Middle frontal gyrus (tissue), 1 donor: Measurements from ENCODE around the gene ZNF232.
A peak's percentile ranks its signal among the peaks of the same experiment; 100 is the strongest.
"Not testable (repeated sequence)": the region's sequence is repeated elsewhere in the genome, so short reads cannot be mapped to it uniquely, and the experiment has no call there.

Experiments used
- DNase-seq: peaks from one replicate; pipeline ENCODE4 v3.0.0-alpha.2; 2015; ENCODE audit warnings: low spot score; ENCODE audit errors: extremely low spot score

ZNF232 gene

DNA sequence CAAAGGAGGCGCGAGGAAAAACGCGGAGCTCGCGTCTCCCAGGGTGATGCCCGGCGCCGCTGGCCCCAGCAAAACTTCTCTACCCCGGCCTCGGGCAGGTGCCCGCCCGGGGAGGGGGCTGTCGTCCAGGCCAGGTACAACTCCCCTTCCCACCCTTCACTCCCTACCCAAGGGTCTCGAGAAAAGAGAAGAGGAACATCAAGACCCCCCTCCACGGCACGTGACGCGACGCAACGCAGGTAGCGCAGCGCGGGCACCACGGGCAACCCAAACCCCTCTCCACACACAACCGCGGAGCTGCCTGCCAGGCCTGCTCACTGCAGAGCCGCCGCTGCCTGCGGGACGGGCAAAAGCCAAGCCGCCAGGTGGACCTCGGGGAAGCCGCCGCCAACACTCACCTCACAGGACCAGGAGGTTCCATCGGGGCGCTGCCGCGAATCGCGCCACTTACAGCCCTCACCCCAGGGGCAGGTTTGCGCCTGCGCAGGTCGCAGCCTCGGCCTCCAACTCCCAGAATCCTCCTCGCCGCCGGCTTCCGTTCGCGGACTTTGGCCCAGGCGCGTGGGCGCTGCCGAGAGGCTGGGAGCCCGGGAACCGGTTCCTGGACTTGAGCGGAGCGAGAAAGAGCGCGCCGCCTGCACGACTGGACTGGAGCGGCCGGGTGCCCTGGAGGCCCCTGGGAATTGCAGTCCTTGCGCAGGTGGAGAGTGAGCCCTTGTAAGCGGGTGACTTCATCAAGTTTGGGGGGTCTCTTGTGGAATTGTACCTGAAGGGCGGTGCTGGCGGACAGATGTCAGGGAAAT, at the start of gene ZNF232:
Gene ZNF232 (minus strand): TSS at position 477 of the 803 bp plus-strand sequence. CDS start 56 bp downstream, at position 421.
- peak; percentile 88 for DNase-seq

DNA sequence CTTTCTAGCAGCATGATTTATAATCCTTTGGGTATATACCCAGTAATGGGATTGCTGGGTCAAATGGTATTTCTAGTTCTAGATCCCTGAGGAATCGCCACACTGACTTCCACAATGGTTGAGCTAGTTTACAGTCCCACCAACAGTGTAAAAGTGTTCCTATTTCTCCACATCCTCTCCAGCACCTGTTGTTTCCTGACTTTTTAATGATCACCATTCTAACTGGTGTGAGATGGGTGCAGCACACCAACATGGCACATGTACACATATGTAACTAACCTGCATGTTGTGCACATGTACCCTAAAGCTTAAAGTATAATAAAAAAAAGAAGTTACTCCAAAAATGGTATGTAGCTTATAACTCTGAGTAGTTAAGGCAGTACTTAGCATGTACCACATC, 49.0 kb upstream of the ZNF232 start:
- not testable (repeated sequence) for DNase-seq

DNA sequence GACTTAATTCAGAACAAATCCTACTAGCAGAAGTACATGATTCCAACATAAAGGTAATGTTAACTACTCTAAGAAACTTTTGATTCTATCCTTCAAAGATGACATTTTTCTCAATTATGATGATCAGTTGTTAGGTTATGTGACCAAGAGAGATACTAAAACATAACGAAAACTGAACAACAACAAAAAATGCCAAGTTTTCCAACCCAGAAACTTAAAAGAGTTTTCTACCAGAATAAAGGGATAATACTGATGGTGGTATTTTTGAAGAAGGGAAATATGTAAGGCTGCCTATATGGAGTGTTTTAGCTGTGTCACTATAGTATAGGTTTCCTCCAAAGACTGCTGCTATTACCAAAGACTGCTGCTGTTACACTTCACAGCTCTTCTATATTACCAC, 34.4 kb upstream of the ZNF232 start:
- DNase-seq = not testable (repeated sequence)

DNA sequence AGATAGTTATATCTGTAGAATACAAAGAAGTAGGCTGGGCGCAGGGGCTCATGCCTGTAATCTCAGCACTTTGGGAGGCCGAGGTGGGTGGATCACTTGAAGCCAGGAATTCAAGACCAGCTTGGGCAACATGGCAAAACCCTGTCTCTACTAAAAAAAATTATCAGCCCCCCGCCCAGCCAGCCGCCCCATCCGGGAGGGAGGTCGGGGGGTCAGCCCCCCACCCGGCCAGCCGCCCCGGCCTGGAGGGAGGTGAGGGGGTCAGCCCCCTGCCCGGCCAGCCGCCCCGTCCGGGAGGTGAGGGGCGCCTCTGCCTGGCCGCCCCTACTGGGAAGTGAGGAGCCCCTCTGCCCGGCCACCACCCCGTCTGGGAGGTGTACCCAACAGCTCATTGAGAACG, 31.2 kb upstream of the ZNF232 start:
- DNase-seq = not testable (repeated sequence)

DNA sequence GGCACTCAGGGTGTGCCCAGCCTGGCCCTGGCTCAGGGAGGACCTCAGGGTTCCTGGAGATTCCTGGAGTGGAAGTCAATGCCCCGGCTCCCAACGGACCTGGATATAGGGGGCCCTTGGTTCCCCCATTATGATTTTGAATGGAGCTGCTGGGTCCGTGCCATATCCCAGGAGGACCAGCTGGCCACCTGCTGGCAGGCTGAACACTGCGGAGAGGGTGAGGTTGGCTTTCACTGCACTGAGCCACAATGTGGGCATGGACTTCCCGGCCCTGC, 27.7 kb upstream of the ZNF232 start:
- DNase-seq = no peak

DNA sequence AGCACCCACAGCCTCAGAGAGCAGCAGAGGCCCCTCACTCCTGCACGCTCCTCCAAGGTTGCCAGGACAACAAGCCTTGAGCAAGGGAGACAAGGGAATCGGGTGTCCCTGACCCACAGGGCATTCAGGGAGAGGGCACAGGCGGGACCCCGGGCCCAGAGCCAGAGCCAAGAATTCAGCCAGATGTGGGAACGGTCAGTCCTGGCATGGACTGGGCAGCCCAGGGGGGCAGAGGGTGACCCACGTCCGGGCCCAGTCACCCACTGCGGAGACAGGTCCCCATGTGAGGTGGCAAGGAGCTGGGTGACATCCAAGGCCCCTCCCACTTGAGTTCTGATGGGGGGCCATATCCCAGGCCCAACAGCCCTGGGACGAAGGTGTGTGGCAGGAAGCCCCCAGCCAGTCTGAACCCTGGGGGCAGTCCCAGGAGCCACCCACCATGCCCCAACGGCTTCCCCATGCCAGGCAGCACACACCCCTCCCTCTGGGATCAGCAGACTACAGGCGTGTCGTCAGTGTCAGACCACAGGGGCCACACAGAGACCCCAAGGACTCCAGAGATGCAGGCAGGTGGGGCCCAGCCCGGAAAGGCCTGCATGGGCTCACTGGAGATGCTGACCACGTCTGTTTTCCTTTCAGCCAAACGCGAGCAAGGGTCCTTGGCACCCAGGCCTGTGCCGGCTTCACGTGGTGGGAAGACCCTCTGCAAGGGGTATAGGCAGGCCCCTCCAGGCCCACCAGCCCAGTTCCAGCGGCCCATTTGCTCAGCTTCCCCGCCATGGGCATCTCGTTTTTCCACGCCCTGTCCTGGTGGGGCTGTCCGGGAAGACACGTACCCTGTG, 27.2 kb upstream of the ZNF232 start:
- no peak for DNase-seq

DNA sequence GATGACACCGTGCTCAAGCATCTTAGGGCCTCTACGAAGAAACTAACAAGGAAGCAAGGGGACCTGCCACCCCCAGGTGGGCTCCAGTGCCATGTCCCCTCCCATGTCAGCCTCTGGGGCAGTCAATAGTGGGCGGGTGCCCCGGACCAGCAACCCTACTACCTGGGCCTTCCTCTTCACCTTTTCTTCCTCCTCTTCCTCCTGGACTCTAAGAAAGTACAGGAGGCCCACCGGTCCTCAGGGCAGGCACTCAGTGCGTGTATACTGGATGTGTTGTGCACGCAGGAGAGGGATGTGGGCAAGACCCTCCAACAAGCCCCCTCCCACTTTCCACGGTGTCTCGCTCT, 26.5 kb upstream of the ZNF232 start:
- DNase-seq = not testable (repeated sequence)

DNA sequence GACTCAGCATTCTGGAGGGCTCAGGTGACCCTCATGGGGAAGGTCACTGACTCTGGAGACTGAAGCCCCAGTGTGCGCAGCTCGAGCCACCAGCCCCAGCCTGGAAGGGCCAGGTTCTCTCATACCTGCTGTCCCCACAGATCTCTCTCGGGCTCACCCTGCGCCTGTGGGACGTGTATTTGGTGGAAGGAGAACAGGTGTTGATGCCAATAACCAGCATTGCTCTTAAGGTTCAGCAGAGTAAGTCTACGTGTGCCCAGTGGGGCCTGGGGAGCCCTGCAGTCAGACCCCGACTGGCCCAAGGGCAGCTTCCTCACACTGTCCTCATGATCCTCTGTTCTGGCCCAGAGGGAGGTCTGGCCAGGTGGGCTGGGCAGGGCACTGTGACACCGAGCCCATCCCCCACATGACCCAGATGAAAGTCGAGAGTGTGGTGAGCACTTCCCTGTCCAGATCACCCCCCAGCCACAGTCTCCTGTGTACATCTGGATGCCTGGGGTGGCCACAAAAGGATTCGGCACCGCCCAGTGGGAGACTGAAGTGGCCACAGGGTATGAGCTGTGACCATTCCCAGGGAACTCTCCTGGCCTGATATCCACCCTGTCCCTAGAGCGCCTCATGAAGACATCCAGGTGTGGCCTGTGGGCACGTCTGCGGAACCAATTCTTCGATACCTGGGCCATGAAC, 26.0 kb upstream of the ZNF232 start:
- not testable (repeated sequence) for DNase-seq

DNA sequence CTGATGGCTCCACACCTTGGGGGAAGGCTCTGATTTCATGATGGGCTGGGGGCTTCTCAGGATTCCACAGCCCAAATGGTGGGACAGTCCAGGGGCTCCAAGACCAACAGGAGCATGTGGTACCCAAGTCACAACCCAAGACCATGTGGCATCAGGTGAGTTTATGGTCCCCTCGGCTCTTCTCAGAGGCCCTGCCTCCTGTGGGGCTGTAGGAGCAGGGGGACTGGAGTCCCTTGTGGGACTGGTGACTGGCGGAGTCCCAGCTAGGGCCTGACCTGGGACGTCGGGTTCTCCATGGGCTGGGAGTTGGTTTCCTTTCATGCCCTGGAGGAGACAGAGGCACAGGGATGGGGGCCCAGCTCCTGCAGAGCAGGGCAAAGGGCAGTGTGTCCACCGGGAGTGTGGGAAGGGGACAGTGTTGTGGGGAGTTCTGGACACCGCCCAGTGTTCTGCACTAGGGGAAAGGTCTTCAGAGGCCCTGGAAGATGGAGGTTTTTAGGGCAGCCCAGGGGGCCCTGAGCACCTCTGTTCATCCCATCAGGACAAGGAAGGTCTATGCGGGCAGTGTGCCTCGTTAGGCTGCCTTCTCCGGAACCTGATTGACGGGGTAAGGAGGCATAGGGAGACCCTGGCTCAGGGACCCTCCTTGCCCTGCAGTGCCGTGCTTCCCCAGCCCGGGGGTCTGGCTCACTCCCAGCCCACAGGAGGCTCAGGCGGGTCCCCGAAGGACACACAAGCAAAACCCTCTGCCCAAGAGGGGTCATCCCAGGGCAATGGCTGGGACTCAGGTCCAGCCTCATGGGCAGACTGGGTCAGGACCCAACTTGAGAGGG, 25.1 kb upstream of the ZNF232 start:
- not testable (repeated sequence) for DNase-seq

DNA sequence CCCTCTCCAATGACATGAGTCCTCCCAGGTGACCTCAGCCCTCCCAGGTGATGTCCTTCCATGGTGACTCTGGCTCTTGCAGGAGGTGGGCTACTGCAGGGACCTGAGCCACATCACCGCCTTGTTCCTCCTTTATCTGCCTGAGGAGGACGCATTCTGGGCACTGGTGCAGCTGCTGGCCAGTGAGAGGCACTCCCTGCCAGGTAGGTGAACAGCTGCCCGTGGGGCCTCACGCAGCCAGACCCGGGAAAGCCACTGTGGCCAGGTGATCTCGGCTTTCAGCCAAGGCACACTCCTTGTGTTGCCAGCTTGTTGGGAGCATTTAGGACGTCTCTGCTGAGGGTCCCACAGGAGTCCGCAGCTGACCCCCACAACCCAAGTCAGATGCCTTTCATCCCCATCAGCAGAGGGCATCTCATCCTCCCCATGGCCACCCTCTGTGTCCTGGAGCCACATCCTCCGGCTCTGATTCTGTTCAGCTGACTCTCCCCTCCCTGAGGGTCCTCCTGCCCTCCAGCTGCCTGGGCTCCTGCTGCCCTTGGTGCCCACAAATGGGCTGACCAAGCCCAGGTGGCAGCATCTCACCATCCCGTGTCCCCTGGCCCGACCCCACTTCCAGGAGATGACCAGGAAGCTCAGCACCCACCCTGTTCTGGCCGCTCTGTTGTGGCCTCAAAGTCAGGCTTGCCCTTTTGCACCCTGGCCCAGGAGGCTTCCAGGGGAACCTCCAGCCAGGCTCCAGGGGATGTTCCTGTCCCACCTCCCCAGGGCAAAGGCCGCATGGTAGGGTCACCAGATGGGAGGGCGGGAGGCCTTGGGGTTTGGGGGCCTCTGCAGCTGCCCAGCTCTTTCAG, 24.3 kb upstream of the ZNF232 start:
- no peak for DNase-seq

DNA sequence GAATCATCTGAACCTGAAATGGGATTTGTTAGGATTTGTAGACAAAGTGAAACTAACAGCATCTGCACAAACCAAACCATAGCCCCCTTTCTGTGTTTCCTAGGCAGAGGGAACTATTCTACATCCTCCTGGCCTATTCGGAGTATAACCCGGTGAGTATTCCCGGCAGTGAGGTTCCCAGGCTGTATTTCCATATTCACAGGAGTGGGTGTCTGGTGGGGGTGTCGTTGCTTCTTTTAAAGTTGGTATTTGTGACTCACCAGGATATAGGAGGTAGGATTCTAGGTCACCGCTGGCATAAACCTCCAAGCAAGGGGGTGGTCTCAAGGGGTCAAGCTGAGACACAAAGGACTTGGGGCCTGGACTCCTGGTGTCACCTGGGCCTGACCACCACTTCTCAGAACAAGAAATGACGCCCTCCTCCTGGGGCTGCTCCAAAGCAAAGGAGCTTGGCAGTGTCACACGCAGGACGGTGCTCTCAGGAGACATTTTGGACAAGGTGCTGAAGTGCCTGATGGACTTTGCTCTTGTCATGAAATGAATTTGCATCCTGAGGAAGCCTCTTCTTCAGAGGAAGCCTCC, 23.5 kb upstream of the ZNF232 start:
- DNase-seq = not testable (repeated sequence)

DNA sequence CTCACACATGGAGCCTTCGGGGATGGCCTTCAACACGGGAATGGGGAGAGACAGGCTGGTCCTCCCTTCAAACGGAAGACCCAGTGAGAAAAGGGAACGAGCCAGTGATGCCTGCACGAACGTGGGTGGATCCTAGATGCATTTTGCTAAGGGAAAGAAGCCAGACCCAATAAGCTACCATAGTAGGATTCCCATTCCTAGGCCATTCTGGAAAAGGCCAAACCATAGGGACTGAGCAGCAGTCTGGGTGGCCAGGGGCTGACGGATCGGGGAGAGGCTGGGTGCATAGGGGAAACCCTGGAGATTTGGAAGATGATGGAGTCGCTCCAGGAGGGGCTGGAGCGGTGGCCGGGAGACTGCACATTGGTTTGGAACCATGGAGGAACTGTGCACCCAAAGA, 22.9 kb upstream of the ZNF232 start:
- not testable (repeated sequence) for DNase-seq

DNA sequence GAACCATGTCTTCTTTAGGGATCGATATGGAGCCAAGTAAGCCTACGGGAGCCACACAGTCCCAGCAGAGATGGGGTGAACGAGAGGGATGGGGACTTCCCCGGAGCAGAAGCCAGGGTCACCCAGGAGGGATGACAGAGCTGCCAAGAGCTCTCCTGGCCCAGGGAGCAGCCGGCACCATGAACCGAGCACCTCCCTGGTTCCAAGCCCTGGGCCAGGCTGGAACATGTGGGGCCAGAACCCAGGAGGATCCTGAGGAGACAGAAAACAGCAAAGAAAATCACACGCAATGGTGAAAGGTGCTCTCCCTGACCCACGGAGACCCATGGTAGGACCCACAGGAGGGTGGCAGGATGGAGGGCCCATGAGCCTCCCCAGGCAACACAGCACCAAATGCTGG, 22.3 kb upstream of the ZNF232 start:
- DNase-seq = not testable (repeated sequence)

DNA sequence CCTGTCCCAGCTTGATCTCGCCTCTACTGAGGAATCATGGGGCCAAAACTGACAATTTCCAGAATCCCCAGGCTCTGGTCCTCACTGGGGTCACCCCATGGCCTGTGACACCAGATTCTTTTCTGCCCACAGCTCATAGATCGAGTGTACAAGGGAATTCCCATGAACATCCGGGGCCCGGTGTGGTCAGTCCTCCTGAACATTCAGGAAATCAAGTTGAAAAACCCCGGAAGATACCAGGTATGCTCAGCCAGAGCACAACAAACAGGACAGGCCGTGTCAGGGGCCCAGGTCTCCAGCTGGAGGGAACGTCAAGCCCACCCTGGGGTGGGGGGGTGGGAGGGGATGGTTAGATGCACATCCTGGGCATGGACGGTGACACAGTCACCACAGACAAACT, 21.6 kb upstream of the ZNF232 start:
- DNase-seq = no peak

DNA sequence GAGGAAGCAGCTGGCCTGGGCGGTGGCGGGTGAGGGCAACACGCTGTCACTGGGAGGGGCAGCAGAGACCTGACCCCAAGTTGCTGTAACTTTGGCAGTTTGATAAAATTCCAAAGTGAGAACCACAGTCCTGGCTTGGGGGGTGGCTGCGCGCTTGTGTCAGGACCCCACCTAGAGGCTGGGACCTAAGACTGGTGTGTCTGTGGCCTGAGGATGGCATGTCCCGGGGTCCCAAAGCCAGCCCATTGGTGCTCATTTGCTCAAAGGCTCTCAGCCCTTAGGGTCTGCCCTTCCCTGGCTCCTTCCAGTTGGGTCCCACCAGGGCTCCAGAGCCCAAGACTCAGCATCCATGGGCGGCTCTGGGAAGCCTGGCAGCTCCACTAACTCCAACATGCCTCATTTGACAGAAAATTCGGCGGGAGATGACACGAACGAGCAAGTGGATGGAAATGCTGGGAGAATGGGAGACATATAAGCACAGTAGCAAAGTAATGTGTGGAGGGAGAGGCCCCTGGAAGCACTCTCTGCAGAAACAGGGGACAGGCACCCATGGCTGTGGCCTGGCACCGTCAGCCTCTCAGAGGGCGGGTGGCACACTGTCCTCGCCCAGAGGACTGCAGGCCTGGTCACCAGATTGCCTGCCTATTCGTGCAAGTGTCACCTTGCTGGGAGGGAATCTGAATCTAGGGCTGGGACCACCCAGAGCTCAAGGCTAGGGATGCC, 21.0 kb upstream of the ZNF232 start:
- not testable (repeated sequence) for DNase-seq

DNA sequence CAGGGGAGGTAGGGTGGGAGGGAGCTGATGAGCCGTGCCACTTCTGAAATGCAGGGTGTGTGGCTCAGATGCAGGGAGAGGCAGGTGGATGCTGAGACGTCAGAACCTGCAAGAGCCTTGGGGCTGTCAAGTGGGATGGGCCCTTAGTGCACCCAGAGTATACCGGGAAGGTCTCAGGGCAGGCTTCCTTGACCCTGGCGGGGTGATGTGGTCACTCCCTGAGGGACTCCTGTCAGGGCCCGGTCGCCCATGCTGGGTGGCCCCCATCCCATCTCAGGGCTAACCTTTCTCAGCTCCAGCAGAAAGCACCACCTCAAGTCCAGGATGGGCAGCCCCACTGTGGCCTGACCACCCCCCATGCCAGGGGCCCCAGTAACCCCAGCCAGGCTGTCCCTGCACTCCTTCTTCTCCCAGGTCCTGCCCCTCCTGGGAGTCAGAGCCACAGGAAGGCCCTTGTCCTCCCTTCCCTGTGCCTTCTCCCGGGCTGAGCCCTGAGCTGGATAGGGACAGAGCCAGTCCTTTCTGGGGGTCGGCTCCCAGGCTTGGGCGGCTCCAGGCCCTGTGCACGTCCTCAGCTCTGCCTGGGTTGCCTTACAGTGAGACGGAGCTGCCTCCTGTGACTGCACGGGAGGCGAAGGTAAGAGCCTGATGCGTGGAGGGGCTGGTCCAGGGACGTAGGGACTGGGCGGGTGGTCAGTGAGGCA, 20.3 kb upstream of the ZNF232 start:
- DNase-seq = not testable (repeated sequence)

DNA sequence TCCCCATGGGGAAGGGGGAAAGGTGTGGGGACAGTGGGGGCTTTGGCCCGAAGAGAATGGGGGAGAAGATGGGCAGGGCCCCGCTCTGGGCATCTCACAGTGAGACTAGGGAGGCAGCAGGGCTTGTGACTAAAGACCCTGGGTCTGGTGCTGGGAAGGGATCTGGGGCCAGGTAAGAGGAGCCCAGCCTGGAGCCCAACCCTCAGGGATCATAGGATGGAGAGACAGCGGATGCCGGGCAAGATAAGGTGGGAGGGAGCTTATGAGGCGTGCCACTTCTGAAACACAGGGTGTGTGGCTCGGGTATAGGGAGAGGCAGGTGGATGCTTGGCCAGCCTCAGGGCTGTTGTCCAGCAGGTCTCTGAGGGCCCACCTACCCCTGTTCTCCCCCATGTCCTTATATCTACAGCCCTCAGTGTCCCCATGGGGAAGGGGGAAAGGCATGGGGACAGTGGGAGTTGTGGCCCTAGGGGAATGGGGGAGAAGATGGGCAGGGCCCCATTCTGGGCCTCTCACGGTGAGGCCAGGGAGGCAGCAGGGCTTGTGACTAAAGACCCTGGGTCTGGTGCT, 19.6 kb upstream of the ZNF232 start:
- DNase-seq = no peak

DNA sequence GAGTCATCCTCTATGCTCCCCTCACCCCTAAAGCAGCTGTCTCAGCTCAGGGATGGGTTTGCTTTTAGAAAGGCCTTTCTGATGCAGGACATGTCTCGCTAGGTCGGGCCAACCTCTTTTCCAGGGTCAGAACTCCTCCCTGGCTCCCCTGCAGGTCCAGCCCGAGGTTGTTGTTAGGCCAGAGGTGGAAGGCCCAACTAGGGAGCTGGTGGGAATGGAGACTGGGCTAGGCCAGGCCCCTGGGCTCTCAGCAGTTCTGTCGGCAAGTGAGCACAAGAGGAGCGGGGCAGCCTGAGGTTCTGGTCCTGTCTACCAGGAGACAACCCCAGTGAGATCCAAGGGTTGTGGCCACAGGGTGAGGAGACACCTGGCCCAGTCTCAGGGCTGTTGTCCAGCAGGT, 19.0 kb upstream of the ZNF232 start:
- DNase-seq = not testable (repeated sequence)
